GM21737 (cell line): Measurements from ENCODE around the gene HOXC11.

ENCODE experiments used
- ATAC-seq: cut with Tn5 transposase; IDR thresholded peaks from one replicate; pipeline ENCODE4 v1.9.1; 2021; ENCODE audit warnings: mild to moderate bottlenecking, moderate library complexity; ENCODE audit not compliant: unreplicated experiment

HOXC11 gene

DNA sequence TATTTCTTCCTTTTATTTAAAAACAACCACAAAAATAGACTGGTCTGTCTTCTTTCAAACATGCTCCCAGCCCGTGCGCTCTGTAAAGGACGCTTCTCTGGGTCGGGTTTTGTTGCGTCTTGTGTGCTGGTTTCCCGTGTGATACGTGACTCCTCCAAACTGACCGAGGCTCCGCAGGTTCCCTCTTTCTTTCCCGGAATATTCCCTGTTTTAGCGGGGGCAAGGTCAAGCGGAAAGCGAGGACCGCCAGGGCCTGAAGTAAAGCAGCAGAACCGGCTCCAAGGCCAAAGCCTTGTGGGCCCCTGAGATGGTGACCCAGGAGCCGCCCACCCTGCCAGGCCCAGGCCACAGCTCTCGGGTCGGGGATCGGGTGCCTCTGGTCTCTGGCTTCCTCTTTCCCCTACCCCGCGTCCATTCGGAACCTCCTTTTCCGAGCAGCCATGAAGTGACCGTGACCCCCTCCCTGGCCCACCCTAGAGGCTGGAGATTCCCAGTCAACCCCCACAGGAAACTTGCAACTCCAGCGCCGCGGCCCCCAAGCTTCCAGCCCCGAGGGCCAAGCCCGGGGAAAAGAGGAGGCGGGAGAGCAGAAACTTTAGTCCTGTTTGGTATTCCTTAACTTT, 11.1 kb downstream of the HOXC11 start:
- no peak for ATAC-seq

DNA sequence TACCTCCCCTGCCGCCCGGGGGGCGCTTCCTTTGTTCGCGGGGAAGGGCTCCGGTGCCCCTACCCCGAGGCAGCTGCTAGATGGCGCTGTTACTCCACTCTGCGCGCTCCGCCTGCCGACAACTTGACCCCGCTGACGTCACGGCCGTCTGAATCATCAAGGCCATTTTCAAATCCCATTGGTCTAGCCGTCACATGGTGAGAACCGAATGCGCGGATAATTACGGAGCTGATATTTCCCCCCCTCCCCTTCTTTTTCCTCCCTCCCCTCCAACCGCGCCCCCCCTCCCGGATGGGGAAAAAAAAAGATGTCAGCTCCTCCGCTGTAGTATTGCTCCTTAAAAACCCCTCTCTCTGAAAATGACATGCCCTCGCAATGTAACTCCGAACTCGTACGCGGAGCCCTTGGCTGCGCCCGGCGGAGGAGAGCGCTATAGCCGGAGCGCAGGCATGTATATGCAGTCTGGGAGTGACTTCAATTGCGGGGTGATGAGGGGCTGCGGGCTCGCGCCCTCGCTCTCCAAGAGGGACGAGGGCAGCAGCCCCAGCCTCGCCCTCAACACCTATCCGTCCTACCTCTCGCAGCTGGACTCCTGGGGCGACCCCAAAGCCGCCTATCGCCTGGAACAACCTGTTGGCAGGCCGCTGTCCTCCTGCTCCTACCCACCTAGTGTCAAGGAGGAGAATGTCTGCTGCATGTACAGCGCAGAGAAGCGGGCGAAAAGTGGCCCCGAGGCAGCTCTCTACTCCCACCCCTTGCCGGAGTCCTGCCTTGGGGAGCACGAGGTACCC, 12.2 kb downstream of the HOXC11 start, which contains the start of gene HOXC10:
Gene HOXC10 (plus strand): TSS at position 246 of the 791 bp plus-strand sequence. CDS start 114 bp downstream, at position 360.
- ATAC-seq, result no peak

DNA sequence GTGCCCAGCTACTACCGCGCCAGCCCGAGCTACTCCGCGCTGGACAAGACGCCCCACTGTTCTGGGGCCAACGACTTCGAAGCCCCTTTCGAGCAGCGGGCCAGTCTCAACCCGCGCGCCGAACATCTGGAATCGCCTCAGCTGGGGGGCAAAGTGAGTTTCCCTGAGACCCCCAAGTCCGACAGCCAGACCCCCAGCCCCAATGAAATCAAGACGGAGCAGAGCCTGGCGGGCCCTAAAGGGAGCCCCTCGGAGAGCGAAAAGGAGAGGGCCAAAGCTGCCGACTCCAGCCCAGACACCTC, 12.7 kb downstream of the HOXC11 start:
- no peak for ATAC-seq

DNA sequence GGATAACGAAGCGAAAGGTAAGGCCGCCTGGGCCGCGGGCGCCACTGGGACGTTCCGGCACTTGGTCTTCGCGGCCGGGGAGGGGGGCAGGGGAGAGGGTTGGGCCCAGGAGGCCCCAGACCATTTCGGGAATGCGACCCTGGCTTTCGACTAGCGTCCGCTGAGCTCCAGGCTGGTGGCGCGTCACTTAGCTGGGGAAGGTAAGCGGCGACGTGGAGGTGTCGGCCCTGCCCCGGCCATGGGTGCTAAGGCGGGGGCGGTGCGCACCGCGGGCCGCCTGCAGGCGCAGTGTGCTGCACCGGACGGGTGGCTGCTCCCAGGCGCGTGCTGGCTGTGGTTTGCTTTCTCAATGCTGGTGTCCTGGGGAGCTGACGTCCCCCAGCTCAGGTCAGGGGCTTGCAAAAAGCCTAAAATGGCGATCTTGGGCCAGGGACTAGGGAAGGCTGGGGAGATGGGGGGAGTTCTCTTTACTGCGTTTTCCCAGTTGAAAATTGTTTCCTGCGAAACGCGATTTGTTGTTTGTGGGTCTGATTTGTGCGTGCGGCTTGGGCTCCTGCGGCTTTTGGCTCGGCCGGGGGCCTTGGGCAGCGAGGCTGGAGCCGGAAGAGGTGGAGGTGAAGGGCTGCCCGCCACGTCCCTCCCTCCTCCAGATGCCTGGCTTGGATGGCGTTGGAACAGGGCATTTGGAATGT, 13.2 kb downstream of the HOXC11 start:
- ATAC-seq, result no peak

DNA sequence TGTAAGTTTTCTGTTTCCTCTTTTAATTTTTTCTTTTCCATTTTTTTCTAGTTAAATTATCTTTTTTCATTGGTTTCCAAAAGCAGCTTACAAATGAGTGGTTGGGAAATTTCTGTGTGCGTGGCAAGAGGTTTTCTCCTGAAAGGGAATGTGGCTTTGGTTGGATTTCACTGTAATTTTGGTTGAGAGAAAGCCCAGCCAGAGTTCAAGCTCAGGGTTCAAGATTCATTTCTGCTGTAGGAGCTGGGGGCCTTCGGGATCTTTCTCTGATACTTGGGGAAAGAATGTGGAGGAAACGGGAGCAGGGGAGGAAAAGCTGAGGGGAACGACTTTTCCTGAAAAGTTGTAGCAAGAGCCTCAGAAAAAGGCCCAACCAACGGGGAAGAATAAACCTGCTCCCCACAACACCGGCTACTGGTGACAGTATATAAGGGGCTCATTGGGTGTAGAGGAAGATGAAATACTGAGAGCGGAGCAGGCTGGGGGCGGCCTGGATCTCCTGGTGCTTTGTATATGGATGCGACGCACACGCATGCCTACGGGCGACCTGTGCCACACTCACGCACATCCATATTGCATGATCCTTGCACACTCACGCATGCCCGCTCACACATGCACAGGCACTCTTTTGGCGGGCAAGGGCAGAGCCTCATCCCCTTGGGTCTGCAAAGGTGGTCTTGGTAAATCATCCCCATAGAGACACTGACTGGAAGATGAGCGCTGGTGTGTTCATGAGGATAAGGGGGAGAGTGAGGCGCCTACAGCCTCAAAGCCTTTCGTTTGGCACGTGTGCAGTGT, 14.0 kb downstream of the HOXC11 start:
- no peak for ATAC-seq

DNA sequence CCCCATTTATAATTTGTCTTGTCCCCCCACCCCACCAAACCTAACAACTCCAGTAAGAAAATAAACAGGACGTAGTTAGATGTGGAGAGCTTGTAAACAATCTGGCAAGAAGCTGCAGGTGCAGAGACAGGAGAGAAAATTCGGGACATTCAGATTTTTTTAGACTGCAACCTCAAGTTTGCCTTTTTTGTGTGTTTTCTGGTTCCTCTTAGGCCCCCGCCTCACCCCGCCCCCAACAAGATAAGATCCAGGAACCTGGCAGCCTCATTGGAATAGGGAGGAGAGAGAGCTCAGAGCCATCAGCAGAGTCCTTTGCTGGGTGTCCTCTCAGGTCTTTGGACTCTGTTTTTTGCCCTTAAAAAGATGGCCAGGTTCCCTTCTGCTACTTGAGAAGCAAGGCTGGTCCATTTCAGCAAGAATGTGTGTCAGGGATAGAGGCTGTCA, 14.9 kb downstream of the HOXC11 start:
- ATAC-seq, result no peak

DNA sequence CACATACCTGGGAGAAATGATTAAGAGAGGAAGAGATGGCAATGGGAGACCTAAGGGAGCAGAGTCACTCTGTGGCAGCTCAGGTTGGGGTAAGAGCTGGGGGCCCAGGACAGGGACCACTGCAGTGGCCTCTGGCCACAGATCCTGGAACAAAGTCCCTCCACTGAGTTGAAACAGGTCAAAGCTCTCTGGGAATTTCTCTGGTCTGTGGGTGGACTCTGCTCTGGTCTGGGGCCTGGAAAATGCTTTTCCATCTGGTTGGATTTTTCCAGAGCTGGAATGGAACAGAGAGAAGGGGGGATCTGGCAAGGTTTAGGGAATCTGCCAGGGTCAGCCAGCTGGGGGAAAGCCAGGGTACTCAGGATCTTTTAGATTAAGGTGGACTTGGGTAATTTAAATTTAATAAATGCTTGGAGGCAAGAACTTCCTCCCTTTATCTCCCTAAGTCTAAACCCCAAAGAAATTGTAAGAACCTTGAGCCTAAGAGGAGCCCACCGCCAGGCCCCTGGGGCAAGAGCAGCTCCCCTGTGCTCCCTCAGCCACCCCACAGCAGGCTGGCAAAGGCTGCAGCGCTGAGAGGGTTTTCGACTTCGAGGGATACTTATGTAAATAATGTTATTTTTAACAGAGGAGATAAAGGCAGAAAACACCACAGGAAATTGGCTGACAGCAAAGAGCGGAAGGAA, 15.8 kb downstream of the HOXC11 start:
- ATAC-seq, result no peak

DNA sequence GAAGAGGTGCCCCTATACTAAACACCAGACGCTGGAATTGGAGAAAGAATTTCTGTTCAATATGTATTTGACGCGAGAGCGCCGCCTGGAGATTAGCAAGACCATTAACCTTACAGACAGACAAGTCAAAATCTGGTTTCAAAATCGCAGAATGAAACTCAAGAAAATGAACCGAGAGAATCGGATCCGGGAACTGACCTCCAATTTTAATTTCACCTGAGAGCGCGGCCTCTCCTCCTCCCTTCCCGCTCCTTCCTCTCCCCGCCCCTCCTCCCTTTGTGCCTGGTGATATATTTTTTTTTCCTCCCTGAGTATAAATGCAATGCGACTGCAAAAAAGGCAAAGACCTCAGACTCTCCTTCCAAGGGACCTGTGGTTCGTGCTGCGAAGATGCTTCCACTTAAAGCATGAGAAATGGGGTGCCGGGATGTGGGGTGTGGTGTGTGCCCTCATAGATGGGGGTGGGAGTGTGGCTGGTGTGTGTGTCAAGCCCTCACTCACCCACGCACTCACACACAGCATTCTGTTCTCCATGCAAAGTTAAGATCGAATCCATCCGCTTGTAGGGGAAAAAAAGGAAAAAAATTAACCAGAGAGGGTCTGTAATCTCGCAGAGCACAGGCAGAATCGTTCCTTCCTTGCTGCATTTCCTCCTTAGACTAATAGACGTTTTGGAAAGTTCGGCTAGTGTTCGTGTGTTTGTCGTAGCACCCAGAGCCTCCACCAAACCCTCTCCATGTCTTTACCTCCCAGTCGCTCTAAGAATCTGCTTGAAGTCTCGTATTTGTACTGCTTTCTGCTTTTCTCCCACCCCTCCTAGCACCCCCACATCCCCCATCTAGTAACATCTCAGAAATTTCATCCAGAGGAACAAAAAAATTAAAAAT, 16.5 kb downstream of the HOXC11 start:
- no peak for ATAC-seq

DNA sequence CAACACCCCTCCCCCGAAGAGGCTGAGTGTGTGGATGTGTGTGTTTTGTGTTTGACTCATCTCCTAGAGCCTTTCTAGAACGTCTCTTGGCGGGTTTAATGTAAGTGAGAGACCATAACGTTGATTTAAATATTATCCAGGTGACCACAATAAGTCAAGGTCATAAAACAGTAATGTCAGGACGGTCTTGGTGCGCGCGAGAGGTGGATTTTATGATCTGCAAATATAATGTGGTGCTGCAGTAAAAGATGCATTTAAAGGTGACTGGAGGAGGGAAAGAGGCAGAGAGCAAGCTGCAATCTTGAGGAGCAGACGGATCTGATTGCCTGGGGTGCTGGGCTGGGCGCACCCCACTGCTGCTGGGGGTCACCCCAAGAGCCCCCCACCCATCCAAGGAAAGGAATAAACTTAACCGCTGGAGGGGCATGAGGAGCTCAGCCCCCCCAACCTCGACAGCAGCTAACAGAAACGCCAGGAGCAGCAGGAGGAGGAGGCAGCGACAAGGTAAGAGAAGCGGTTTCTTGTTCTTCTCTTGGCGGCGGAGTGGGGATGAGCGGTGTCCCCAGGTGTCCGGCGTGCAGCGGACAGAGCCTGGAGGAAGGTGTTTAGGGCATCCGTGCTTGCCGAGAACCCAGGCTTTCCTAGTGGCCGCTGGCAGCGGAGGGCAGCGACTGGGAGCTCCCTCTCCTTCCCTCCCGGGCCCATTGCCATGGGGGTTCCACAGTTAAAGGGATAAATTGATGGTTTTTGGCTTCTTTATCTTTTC, 17.6 kb downstream of the HOXC11 start:
- ATAC-seq, result no peak

DNA sequence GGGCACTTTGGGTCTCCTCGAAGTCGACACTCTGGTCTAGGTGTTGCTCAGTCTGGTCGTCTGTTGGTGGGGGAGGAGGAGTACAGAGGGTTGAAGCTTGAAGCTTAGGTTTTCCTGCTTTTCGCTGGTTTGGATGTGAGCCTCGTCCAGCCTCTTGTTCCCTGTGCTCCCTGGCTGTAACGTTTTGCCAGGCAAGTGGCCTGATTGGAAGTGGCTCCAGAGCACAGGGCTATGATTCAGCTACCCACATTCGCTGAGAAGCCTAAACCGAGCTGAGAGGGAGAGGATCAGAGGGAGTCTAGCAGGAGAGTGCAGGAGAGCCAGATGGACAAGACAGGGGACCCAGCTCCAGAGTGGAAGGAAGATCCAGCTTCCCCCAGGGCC, 18.1 kb downstream of the HOXC11 start:
- no peak for ATAC-seq

DNA sequence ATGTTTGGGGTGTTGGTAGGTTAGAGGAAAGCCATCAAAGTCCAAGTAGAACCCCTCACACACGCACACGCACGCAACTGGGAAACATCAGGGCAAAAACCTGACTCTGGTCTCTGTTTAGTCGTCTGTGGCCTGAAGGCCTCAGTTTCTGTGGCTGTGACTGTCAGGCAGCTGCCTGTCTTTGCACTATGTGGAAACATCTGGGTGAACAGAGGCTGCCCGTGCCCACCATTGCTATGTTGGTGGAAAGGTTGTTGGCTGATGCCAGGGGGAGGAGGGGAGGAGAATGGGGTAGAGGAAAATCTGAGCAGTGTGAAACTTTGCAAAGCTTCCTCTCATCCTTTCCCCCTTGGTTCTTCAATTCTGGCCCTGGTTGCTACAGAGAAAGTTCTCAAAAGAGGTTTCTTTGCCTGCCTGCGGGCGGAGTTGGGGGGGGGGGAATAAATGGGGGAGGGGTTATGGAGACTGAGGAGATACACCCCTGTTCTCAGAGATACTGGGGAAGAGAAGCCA, 19.5 kb downstream of the HOXC11 start:
- no peak for ATAC-seq

DNA sequence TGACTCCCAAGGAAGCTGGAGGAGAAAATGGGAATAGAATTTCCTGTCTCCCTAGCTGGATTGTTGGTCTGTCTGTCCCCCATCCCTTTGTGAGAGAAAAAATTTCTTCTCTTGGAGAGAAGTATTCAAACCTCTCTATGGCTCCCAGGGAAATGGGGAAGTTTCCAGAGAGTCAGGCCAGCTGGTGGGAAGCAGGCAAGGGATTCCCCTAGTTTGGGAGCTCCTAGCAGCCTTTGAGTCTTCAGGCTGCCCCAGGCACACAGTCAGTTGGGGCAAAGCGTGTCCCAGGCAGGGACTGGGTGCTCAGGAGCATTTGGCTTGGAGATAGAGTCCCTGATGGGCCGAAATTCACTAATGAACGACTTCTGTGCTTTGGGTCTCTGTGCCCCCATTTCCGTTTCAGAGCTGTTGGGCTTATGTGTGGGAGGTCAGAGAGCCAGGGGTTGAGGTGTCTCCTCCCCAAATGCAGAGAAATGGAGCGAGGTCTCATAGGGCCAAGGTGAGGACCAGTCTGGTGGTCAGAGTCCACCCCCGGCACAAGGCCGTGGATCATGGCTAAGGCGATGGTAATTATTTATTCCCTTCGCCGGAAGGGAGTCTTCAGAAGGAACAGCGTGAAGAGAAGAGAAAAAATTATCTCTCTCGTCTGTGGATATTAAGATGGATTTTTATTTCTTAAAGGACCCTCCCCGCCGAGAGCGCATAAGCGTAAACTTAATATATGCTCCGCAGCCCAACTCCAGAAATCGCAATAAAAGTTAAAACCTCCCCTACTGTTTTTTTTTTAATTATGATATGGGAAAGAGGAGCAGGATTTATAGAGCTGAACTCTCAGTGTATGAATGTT, 20.5 kb downstream of the HOXC11 start:
- ATAC-seq, result no peak

DNA sequence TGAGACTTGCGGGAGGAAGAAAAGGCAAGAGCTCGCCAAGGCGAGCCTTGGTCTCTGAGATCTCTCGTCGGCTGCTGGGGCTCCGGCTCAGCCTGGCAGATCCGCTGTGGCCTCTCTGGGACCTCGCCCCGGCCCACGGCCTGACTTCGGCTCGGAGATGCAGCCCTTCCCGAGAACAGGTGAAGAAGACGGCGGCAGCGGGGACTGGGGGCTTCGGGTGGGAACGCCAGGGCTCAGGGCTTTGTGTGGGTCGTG, 21.0 kb downstream of the HOXC11 start:
- no peak for ATAC-seq

DNA sequence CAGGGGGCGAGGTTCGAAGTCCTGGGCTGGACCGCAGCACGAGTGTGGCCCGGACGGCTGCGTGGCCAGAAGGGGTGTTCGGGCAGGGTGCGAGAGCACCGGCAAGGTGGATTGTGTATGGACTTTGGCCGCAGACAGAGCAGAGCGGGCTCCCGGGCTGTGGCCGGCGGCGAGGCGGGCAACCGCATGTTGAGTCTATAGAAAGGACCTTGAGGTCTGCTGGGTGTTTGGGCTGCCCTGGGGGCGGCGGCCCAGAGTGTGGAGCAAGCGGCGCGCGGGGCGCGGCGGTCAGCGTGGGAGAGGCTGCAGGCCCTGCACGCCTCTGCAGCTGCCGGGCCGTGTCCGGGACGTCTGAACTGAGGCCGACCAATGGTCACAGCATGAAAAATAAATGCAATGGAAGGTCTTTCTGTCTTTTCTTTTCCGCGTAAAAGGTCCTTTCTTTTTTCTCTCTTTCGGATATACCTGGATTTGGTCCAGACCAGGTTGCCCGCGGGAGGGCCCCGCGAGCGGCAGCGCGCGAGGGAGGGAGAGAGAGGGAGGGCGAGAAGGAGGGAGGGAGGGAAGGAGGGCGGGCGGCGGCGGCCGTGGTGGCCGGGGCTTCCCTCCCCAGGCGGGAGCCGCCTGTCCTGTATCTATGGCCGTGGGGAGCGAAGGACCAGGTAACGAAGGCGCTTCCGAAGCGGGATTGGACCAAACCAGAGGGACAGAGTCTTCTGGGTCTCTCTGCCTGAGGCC, 21.5 kb downstream of the HOXC11 start:
- no peak for ATAC-seq

DNA sequence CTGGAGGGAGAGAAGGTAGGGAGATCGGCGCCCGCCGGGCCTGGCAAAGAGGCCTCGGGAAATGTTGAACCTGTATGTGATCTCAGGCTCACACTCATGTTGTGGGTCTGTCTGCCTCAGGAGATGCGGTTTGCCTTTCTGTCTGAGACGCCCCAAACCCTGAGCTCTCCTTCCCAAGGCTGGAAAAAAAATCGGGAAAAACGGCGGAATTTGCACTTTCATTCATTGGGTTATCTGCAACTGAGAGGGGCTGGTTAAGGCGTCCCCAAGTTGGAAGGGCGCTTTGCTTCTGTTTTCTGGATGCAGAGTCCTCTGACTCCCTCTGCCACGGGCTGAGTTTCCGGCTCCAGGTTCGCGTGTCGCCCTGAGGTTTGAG, 22.1 kb downstream of the HOXC11 start:
- no peak for ATAC-seq

DNA sequence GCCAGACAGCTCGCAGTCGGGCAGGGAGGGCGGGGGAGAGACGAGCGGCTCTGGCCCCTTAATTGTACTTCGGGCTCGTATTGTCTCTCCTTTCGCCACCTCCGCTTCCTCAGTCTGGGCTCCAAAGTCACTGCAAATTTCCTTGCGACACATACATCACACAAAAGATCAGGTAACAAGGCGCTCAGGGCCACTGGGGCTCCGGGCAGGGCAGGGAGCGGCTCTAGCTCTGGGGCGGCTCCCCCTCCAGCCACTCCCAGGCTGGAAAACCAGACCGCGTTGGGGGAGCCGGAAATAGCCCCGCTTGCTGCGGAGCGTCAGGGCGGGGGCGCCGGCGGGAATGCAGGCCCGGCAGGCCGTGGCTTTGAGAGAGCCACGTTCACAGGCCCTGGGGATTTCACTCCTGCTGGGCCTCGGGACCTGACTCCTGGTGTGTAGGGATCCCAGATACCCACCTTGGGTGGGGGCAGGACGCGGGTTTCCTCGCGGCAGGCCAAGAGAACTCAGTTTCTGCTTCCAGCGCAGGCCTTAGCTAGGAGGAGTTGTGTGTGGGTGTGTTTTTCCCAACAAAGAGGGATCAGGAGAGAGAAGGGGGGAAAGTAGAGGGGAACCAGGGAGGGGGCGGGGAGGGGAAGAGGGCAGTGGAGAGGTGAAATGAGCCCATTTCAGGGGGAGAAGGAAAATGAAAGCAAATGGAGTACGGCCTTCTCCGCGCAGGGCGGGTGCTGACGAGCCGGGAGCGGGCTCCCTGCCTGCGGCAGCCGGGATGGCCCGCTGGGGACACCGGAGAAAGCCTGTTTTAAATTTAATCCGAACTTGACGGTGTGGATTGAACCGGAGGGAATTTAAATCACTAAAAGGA, 22.7 kb downstream of the HOXC11 start:
- no peak for ATAC-seq
